ENCODE results near the gene FUT1.

DNA sequence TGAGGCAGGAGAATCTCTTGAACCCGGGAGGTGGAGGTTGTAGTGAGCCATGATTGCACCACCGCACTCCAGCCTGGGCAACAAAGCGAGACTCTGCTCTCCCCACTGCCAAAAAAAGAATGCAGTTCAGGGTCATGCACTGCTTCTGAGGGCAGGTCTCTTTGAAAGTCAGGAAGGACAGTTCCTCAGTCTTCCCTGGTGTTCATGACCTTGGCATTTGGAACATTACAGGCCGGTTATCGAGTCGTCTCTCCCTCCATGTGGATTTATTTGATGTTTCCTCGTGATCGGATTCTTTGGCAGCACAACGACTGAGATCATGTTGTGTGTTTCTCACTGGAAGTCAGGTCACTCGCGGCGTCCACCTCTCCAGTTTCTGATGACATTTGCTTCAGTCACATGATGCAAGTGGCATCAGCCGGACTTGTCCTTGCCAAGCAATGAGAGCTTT lies 20.1 kb upstream of the FUT1 start:
- TF ChIP-seq, protein P1, sequence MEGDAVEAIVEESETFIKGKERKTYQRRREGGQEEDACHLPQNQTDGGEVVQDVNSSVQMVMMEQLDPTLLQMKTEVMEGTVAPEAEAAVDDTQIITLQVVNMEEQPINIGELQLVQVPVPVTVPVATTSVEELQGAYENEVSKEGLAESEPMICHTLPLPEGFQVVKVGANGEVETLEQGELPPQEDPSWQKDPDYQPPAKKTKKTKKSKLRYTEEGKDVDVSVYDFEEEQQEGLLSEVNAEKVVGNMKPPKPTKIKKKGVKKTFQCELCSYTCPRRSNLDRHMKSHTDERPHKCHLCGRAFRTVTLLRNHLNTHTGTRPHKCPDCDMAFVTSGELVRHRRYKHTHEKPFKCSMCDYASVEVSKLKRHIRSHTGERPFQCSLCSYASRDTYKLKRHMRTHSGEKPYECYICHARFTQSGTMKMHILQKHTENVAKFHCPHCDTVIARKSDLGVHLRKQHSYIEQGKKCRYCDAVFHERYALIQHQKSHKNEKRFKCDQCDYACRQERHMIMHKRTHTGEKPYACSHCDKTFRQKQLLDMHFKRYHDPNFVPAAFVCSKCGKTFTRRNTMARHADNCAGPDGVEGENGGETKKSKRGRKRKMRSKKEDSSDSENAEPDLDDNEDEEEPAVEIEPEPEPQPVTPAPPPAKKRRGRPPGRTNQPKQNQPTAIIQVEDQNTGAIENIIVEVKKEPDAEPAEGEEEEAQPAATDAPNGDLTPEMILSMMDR (IDR thresholded peaks at IDR 0.05; ENCODE audit: control extremely low read depth in 1 of 3, insufficient read depth in 1 of 3, low read depth in 1 of 3, low read length in 3 of 3), result no peak
- TF ChIP-seq RAD21 (IDR thresholded peaks at IDR 0.05 in 1 of 2, conservative IDR thresholded peaks at IDR 0.05 in 1 of 2; ENCODE audit: low read depth in 2 of 2, low read length in 2 of 2), result no peak
- no peak for TF ChIP-seq BCL11A (IDR thresholded peaks at IDR 0.05; ENCODE audit: low read depth in 2 of 2, low read length in 2 of 2)
- TF ChIP-seq CHD2 (IDR thresholded peaks at IDR 0.05; ENCODE audit: low read length), result no peak
- no peak for TF ChIP-seq POLR2A (IDR thresholded peaks at IDR 0.05; ENCODE audit: control extremely low read depth in 1 of 2, low read depth in 2 of 2, low read length in 2 of 2)
- TF ChIP-seq EGR1 (IDR thresholded peaks at IDR 0.05; ENCODE audit: borderline replicate concordance, low read depth, low read length), result no peak
- TF ChIP-seq HDAC2 (IDR thresholded peaks at IDR 0.05; ENCODE audit: borderline replicate concordance in 1 of 2, low read depth in 2 of 2, low read length in 2 of 2), result no peak
- TF ChIP-seq POLR2AphosphoS5 (IDR thresholded peaks at IDR 0.05; ENCODE audit: low read depth, low read length), result no peak

All from H1 (cell line).